T-helper 1 cell (primary cell): Measurements from ENCODE around the gene TNFAIP2.
"Not testable (repeated sequence)": the region's sequence is repeated elsewhere in the genome, so short reads cannot be mapped to it uniquely, and the experiment has no call there.

Experiments
- DNase-seq, 5 donors: peaks; one replicate each; pipeline ENCODE4 v3.0.0-alpha.2; 2012 to 2020

Gene TNFAIP2

GRCh38 chr14:103107941-103108748 lies 15.1 kb upstream of the TNFAIP2 start:
- DNase-seq, result no peak

- DNase-seq, result peak in 1 of 5 donors; percentile 29
These were observed 14.5 kb upstream of the TNFAIP2 start for GRCh38 chr14:103108749-103109207.

- DNase-seq, result no peak
These were observed 13.5 kb upstream of the TNFAIP2 start for GRCh38 chr14:103109535-103110441.

GRCh38 chr14:103110681-103111231 lies 12.5 kb upstream of the TNFAIP2 start:
- DNase-seq, result no peak

- no peak for DNase-seq
These were observed 11.9 kb upstream of the TNFAIP2 start for GRCh38 chr14:103111232-103111868.

- DNase-seq, result no peak
These were observed 10.6 kb upstream of the TNFAIP2 start for GRCh38 chr14:103112400-103113243.

- no peak for DNase-seq
These were observed 10.0 kb upstream of the TNFAIP2 start for GRCh38 chr14:103113303-103113702.

GRCh38 chr14:103113774-103114173 lies 9.5 kb upstream of the TNFAIP2 start:
- DNase-seq, result no peak

- DNase-seq, result peak in 1 of 5 donors; percentile 20
These were observed 8.1 kb upstream of the TNFAIP2 start for GRCh38 chr14:103115086-103115679.

- DNase-seq, result no peak
These were observed 7.3 kb upstream of the TNFAIP2 start for GRCh38 chr14:103115845-103116572.

GRCh38 chr14:103116636-103117035 lies 6.6 kb upstream of the TNFAIP2 start:
- DNase-seq, result no peak

GRCh38 chr14:103117499-103117898 lies 5.8 kb upstream of the TNFAIP2 start:
- DNase-seq, result not testable (repeated sequence)

GRCh38 chr14:103118018-103118662 lies 5.1 kb upstream of the TNFAIP2 start:
- no peak for DNase-seq

GRCh38 chr14:103118663-103119404 lies 4.4 kb upstream of the TNFAIP2 start:
- DNase-seq, result no peak

GRCh38 chr14:103119527-103119926 lies 3.7 kb upstream of the TNFAIP2 start:
- not testable (repeated sequence) for DNase-seq

GRCh38 chr14:103121121-103121845 lies 2.0 kb upstream of the TNFAIP2 start:
- DNase-seq, result no peak

- DNase-seq, result no peak
These were observed 1.2 kb upstream of the TNFAIP2 start for GRCh38 chr14:103121846-103122584.

GRCh38 chr14:103122585-103122946 lies 695 bp upstream of the TNFAIP2 start:
- no peak for DNase-seq
